Measurements from ENCODE around the gene PON3. TPM values are rescaled to one million over a fixed set of nuclear protein-coding genes. Genes with fewer than 3 reads are reported as not detected.

The PON3 gene
- total RNA-seq, 1 experiment from 2014 or later, result 1.2 TPM

DNA sequence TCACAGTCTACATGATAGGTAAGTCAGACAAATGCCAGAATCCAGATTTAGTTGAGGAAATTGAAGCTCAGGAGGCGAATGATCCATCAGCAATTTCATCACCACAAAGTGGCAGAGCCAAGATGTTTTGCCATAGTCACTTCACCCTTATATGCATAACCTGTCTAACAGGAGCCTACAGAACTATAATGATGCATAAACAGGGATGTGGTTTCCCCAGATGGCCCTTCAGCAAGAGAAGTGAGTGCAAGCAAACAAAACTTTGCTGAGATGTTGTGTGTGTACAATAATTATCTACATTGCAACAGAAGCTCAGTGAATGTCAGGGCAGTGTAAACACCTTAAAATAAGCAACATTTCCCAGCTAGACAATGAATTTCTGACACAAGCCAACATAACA lies 28.6 kb downstream of the PON3 start:
- DNase-seq (ENCODE audit: low read depth, low spot score) (no peak), ATAC-seq (no peak)
- ChIA-PET POLR2A (no interaction called here), CTCF (no interaction called here)
- TF ChIP-seq SIN3A (IDR thresholded peaks at IDR 0.05; ENCODE audit: borderline replicate concordance, insufficient read depth, low read depth, low read length) (no peak), TCF7L2 (IDR thresholded peaks at IDR 0.05; ENCODE audit: low read depth, low read length) (no peak)
- TF ChIP-seq, protein P1, sequence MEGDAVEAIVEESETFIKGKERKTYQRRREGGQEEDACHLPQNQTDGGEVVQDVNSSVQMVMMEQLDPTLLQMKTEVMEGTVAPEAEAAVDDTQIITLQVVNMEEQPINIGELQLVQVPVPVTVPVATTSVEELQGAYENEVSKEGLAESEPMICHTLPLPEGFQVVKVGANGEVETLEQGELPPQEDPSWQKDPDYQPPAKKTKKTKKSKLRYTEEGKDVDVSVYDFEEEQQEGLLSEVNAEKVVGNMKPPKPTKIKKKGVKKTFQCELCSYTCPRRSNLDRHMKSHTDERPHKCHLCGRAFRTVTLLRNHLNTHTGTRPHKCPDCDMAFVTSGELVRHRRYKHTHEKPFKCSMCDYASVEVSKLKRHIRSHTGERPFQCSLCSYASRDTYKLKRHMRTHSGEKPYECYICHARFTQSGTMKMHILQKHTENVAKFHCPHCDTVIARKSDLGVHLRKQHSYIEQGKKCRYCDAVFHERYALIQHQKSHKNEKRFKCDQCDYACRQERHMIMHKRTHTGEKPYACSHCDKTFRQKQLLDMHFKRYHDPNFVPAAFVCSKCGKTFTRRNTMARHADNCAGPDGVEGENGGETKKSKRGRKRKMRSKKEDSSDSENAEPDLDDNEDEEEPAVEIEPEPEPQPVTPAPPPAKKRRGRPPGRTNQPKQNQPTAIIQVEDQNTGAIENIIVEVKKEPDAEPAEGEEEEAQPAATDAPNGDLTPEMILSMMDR (IDR thresholded peaks at IDR 0.05), result no peak
- H3K27ac ChIP-seq (ENCODE audit: low read length), result no peak overlapping the region
- intact Hi-C loops (cut with micrococcal nuclease; ENCODE audit: unreplicated experiment), result no loop called here
- H3K9me3 ChIP-seq (ENCODE audit: control insufficient read depth, insufficient read depth, low read depth, low read length), result no peaks in the 10 kb centered on the region
- no peaks in the 10 kb centered on the region for H3K36me3 ChIP-seq (ENCODE audit: control insufficient read depth, insufficient read depth, low read length)
- no peaks in the 10 kb centered on the region for H3K27me3 ChIP-seq (ENCODE audit: control insufficient read depth, insufficient read depth, low read length)
- no TSS peak for BruUV-seq (replicated peaks)
- in situ Hi-C loops (cut with HindIII; ENCODE audit: low pct_unique_long_range_greater_than_20kb, low sequenced_read_pairs), result no loop called here
- no peak overlapping the region for H3K4me3 ChIP-seq (ENCODE audit: low read depth in 2 of 2, low read length in 2 of 2)
- H3K4me1 ChIP-seq (ENCODE audit: control insufficient read depth, insufficient read depth, low read length), result no peaks in the 10 kb centered on the region

GRCh38 chr7:95365151-95365550 lies 31.0 kb downstream of the PON3 start:
- H3K36me3 ChIP-seq (ENCODE audit: control insufficient read depth, insufficient read depth, low read length), result no peaks in the 10 kb centered on the region
- no peak for DNase-seq (ENCODE audit: low read depth, low spot score)
- no peak overlapping the region for H3K27ac ChIP-seq (ENCODE audit: low read length)
- BruUV-seq (replicated peaks), result no TSS peak
- no peak overlapping the region for H3K4me3 ChIP-seq (ENCODE audit: low read depth in 2 of 2, low read length in 2 of 2)
- no peak for ATAC-seq
- CTCF ChIA-PET, result interaction anchor here (0.5 kb wide), 1 partner anchor 62 kb away, joined by 3 read pairs; no protein-coding TSS in a partner anchor
- POLR2A ChIA-PET, result no interaction called here
- H3K27me3 ChIP-seq (ENCODE audit: control insufficient read depth, insufficient read depth, low read length), result no peaks in the 10 kb centered on the region
- TF ChIP-seq SIN3A (IDR thresholded peaks at IDR 0.05; ENCODE audit: borderline replicate concordance, insufficient read depth, low read depth, low read length) (no peak), POLR2AphosphoS5 (IDR thresholded peaks at IDR 0.05; ENCODE audit: low read depth, low read length) (no peak), TCF7L2 (IDR thresholded peaks at IDR 0.05; ENCODE audit: low read depth, low read length) (no peak)
- TF ChIP-seq, protein P1 (IDR thresholded peaks at IDR 0.05), result no peak
- TF ChIP-seq, protein P2, sequence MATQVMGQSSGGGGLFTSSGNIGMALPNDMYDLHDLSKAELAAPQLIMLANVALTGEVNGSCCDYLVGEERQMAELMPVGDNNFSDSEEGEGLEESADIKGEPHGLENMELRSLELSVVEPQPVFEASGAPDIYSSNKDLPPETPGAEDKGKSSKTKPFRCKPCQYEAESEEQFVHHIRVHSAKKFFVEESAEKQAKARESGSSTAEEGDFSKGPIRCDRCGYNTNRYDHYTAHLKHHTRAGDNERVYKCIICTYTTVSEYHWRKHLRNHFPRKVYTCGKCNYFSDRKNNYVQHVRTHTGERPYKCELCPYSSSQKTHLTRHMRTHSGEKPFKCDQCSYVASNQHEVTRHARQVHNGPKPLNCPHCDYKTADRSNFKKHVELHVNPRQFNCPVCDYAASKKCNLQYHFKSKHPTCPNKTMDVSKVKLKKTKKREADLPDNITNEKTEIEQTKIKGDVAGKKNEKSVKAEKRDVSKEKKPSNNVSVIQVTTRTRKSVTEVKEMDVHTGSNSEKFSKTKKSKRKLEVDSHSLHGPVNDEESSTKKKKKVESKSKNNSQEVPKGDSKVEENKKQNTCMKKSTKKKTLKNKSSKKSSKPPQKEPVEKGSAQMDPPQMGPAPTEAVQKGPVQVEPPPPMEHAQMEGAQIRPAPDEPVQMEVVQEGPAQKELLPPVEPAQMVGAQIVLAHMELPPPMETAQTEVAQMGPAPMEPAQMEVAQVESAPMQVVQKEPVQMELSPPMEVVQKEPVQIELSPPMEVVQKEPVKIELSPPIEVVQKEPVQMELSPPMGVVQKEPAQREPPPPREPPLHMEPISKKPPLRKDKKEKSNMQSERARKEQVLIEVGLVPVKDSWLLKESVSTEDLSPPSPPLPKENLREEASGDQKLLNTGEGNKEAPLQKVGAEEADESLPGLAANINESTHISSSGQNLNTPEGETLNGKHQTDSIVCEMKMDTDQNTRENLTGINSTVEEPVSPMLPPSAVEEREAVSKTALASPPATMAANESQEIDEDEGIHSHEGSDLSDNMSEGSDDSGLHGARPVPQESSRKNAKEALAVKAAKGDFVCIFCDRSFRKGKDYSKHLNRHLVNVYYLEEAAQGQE (IDR thresholded peaks at IDR 0.05; ENCODE audit: insufficient read depth in 1 of 2, low read depth in 2 of 2, low read length in 1 of 2), result no peak
- intact Hi-C loops (cut with micrococcal nuclease; ENCODE audit: unreplicated experiment) (no loop called here), in situ Hi-C loops (cut with HindIII; ENCODE audit: low pct_unique_long_range_greater_than_20kb, low sequenced_read_pairs) (no loop called here)
- H3K4me1 ChIP-seq (ENCODE audit: control insufficient read depth, insufficient read depth, low read length), result no peaks in the 10 kb centered on the region
- no peaks in the 10 kb centered on the region for H3K9me3 ChIP-seq (ENCODE audit: control insufficient read depth, insufficient read depth, low read depth, low read length)

Data from Panc1 (cell line).